Superior temporal gyrus (tissue), 1 donor: Measurements from ENCODE around the gene S100PBP.

Experiments used
- DNase-seq: peaks from one replicate; pipeline ENCODE4 v3.0.0-alpha.2; 2016; ENCODE audit errors: extremely low spot score

S100PBP gene

DNA sequence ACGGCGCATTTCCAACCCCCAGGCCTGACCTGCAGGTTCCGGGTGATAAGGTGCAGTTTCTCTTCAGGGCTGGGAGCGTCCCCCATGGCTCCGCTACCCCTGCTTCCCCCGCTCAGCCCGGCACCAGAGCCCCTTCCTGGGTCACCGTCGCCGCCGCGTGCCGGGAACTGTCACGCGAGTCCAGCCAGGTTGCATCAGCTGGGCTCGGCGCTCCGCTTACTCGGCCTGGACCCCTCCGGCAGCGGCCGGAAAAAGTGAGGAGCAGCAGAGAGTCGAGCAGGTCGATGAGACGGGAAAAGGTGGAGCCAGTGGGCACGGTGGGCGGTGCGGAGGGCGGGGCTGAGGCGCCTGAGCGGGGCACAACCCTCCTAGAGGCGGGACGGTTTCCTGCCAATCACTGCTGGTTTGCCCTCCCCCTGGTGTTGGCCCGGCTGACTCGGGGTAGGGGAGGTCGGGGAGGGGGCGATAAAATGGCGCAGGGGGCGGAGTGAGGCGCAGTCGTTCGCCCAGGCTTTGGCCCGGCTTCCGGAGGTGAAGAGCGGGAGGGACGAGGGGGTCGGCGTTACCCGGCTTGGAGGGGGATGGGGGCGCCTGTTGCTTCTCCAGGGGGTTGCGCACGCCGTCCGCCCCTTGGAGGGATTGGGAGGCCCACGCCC, at the start of gene S100PBP, which contains the start of gene YARS1:
TSS of gene S100PBP (plus strand) at position 495 of the 656 bp plus-strand sequence. CDS start 8,447 bp downstream, outside the sequence.
TSS of gene YARS1 (minus strand) at position 200 of the 656 bp plus-strand sequence. CDS start at position 86, 114 bp downstream.
- peak; percentile 98 for DNase-seq

DNA sequence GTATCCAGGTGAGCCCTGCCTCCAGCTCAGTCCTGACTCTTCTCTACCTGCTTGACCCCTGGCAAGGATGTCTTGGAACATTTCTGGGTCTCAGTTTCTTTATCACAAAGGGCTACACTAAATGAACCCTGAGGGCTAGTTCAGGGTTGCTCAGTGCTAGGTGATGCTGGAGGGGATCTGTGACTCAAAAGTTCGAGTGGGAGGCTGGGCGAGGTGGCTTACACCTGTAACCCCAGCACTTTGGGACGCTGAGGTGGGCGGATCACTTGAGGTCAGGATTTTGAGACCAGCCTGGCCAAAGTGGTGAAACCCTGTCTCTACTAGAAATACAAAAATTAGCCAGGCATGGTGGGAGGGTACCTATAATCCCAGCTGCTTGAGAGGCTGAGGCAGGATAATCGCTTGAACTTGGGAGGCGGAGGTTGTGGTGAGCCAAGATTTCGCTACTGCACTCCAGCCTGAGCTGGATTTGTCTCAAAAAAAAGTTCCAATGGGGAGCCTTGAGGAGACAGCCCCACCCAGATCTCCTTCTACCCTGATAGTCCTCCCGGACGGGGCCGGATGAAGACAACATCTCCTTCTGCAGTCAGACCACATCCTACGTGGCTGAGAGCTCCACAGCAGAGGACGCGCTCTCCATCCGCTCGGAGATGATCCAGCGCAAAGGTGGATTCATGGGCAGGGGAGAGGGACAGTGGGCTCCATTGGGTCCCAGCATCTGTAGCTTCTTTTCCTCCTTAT, 49.2 kb upstream of the S100PBP start:
- DNase-seq = no peak

DNA sequence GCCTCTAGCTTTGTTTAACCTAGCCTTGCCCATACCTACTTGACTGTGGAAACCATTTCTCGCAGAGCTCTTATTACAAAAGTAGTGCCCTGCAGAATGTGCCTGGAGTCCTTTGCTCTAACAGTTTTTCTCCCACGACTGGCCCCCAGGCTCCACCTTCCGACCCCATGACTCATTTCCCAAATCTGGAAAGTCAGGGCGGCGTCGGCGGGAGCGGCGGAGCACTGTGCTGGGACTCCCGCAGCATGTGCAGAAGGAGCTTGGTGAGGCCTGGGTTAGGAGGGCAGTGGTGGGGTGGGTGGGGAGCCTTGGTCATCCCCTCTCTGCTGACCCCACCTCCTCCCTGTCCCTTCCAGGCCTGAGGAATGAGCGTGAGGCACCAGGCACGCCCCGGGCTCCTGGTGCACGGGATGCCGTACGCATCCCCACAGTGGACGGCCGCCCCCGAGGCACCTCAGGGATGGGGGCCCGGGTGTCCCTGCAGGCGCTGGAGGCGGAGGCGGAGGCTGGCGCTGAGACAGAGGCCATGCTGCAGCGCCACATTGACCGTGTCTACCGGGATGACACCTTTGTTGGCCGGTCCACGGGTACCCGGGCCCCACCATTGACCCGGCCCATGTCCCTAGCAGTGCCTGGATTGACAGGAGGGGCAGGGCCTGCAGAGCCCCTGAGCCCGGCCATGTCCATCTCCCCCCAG, 47.8 kb upstream of the S100PBP start:
- DNase-seq = no peak

DNA sequence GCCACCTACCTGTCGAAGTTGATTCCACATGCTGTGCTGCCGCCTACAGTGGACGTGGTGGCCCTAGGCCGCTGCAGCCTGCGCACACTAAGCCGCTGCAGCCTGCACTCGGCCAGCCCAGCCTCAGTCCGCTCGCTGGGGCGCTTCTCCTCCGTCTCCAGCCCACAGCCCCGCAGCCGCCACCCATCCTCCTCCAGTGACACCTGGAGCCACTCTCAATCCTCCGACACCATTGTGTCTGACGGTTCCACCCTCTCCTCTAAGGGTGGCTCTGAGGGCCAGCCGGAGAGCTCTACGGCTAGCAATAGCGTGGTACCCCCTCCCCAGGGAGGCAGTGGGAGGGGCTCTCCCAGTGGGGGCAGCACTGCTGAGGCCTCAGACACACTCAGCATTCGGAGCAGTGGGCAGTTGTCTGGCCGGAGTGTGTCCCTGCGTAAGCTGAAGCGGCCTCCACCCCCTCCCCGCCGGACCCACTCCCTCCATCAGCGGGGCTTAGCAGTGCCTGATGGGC, 47.2 kb upstream of the S100PBP start:
- no peak for DNase-seq

DNA sequence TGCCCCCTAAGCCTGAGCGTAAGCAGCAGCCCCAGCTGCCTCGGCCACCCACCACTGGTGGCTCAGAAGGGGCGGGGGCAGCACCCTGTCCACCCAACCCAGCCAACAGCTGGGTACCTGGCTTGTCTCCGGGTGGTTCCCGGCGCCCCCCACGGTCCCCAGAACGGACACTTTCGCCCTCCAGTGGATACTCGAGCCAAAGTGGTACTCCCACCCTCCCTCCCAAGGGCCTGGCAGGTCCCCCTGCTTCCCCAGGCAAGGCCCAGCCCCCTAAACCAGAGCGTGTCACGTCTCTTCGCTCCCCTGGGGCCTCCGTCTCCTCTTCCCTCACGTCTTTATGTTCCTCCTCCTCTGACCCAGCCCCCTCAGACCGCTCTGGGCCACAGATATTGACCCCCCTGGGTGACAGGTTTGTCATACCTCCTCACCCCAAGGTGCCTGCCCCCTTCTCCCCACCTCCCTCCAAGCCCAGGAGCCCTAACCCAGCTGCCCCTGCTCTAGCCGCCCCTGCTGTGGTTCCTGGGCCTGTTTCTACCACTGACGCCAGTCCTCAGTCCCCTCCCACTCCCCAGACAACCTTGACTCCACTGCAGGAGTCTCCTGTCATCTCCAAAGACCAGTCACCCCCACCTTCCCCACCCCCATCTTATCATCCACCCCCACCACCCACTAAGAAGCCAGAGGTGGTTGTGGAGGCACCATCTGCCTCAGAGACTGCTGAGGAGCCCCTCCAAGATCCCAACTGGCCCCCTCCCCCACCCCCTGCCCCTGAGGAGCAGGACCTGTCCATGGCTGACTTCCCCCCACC, 46.5 kb upstream of the S100PBP start:
- no peak for DNase-seq

DNA sequence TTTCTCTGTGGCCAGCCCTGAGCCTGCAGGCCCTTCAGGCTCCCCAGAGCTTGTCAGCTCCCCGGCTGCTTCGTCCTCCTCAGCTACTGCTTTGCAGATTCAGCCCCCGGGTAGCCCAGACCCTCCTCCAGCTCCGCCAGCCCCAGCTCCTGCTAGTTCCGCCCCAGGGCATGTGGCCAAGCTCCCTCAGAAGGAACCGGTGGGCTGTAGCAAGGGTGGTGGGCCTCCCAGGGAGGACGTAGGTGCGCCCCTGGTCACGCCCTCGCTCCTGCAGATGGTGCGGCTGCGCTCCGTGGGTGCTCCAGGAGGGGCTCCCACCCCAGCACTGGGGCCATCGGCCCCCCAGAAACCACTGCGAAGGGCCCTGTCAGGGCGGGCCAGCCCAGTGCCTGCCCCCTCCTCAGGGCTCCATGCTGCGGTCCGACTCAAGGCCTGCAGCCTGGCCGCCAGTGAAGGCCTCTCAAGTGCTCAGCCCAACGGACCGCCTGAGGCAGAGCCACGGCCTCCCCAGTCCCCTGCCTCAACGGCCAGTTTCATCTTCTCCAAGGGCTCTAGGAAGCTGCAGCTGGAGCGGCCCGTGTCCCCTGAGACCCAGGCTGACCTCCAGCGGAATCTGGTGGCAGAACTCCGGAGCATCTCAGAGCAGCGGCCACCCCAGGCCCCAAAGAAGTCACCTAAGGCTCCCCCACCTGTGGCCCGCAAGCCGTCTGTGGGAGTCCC, 45.7 kb upstream of the S100PBP start:
- DNase-seq = no peak

DNA sequence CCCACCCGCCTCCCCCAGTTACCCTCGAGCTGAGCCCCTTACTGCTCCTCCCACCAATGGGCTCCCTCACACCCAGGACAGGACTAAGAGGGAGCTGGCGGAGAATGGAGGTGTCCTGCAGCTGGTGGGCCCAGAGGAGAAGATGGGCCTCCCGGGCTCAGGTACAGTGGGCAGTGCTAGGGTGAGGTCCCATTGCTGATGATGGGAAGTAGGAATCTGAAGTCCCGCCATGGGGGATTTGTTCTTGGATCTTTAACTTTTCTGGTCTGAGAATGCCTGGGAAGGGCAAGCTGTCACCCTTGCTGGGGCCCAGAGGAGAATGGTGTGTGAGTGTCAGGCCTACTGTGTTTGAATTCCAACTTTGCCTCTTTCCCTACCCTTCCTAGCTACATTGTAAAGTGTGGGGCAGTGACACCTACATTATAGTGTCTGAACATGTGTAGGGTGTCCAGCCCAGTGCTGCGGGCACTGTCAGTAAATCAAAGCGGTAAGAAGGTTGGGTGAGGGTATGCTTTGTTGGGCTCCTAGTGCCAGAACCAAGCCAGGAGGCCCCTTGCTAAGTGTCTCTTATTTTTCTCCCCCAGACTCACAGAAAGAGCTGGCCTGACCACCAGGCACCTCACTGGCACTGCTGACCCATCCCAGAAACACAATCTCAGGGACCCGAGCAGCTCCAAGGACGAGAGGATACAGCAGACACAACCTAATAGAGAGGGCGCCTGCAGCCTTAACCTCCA, 45.0 kb upstream of the S100PBP start:
- DNase-seq = no peak

DNA sequence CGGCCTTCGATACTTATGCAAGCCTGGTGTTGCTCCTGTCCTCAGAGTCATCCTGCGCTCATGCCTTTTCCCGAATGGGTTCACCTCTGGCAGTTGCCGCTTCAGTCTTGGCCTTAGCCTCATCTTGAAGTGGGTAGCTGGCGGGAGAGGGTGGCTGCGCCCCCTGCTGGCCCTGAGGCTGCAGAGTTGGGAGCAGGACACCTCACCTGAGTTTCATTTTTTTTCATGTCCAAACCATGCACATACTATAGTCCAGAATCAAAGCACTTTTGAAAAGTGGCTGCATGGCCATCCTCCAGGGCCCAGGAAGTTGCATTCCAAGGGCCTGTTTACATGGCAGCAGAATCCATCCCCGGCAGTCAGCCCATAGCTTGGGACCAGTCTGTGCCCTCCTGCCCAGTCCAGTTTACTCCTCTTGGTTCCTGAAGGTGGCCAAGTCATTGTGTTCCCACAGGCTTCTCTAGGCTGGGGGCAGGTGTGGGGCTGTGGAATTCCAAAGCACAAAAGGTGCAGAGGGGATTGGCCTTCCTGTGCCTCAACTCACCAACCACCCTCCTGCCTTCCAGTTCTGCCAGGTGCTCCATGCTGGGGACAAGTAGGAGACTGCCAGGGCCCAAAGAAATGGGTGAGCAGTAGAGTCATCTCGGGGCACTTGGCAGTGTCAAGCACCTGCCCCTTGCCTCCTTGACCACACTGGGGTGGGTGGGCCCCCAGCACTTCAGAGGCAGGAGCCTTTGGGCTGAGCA, 44.3 kb upstream of the S100PBP start:
- DNase-seq = peak; percentile 80

DNA sequence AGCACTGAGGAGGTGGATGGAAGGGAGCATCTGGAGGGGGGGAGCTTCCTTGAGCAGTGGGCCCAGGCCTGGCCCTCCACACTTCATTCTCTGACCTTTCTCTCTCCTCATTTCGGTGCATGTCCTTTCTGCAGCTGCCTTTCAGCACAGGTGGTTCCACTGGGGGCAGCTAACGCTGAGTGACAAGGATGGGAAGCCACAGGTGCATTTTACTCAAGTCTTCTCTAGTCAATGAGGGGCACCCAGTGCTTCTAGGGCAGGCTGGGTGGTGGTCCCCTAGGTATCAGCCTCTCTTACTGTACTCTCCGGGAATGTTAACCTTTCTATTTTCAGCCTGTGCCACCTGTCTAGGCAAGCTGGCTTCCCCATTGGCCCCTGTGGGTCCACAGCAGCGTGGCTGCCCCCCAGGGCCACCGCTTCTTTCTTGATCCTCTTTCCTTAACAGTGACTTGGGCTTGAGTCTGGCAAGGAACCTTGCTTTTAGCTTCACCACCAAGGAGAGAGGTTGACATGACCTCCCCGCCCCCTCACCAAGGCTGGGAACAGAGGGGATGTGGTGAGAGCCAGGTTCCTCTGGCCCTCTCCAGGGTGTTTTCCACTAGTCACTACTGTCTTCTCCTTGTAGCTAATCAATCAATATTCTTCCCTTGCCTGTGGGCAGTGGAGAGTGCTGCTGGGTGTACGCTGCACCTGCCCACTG, 43.5 kb upstream of the S100PBP start:
- DNase-seq = no peak

DNA sequence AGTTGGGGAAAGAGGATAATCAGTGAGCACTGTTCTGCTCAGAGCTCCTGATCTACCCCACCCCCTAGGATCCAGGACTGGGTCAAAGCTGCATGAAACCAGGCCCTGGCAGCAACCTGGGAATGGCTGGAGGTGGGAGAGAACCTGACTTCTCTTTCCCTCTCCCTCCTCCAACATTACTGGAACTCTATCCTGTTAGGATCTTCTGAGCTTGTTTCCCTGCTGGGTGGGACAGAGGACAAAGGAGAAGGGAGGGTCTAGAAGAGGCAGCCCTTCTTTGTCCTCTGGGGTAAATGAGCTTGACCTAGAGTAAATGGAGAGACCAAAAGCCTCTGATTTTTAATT, 43.0 kb upstream of the S100PBP start:
- DNase-seq = no peak

DNA sequence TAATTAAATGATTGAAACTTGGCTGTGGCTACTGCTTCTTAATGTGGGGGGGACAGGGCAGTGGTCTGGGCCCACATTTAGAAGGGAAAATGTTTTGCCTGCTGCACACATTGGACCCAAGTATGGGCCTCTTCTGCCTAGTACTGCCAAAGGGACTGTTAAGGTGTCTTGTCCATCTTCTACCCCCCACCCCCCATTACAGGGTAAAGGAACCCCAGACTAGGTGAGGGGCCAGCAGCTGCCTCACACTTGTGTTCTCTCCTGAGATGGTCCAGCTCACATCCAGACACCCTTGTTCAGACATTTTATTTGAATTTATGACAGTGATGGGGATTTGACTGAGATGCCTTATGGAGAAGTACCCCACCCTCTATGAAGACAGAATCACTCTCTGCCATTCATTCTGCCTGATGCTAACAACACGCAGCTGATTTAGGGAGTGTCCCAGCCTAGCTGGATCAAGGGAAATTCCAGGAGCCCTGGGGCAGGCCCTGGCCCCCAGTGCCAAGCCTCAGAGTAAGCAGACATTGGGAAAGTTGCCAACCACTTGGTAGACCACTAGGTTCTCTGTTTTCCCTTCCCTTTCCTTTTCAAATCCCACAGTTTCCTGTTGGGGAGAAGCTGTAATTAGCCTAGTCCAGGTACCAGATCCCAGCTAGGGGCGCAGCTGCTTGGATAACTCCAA, 42.4 kb upstream of the S100PBP start:
- no peak for DNase-seq

DNA sequence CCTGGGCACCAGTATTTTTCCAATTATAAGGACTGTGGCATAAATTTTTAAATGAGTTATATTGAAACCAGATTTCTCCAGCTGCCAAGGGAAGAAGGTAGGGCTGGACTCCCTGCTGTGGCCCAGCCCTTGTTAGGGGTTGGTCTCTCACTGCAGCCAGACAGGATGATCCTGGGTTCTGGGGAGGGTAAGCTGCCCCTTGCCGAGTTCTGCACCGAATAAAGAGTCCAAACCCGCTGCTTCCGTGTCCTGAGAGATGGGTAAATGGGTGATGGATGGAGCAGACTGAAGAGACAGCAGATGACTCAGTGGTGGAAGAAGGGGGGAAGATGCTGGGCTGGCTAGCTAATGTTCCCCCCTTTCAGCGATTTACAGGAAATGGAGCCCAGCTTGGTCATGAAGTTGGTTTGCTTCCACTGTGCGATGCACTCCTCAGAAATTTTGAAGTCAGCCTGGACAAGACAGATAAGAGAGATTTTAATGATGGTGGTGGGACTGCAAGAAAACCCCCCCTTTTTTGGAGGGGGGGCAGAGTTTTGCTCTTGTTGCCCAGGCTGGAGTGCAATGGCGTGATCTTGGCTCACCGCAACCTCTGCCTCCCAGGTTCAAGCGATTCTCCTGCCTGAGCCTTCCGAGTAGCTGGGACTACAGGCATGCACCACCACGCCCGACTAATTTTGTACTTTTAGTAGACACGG, 41.7 kb upstream of the S100PBP start:
- no peak for DNase-seq

DNA sequence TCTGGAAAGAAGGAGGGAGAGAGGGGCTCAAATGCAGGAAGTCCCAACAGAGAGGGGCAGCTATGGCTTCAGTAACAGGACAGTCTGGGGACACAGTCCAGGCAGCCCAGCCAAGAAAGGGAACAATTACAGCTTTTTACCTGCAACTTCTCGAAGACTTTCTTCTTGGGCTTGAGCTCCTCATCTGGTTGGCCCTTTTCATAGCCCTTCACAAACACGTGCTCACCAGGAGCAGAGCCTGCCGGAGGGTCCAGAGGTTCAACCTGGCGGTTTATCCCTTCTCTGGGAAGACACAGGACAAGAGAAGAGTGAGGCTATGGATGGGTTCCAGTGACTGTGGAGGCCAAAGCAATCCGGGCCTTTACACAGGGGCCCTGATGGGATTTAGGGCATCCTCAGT, 38.2 kb upstream of the S100PBP start:
- DNase-seq = no peak

DNA sequence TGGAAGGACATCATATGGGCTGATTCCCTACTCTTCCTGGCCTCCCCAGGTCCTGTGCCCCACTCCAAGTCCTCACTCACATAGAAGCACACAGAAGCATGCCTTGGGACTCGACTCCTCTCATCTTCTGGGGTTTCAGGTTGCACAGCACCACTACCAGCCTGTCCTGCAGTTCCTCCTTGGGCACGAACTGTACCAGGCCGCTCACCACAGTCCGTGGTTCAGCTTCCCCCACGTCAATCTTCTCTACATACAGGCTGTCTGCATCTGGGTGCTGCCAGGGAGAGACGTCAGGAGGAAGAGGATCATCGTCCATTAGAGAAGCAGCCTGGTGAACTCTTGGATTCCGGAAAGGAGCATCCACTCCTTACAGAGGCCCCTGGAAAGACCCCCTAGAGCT, 37.4 kb upstream of the S100PBP start:
- DNase-seq = no peak

DNA sequence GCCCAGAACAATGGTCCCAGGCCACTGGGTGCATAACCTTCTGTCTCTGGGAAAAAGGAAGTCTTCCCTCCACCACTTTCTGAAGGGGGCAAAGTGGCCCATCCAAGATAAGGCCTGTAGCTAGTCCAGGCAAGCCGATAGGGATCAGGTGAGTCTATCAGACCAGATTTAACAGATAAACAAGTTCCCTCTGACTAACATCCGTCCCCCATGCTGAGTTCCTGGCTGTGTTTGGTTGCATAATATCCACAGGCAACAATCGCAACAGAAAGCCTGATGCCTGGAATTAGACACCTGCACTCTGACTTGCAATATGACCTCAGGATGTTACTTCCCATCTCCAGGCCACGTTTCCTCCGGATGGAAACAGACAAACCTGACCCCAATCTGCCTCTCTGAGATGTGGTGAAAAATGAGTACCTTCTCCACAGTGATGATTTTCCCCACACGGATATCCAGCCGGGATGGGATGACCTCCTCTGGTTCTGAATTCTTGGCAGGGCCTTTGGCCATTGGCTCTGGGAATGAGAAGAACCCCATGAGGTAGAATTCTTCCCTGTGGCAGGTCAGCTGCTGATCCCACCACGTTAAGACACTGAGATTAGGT, 36.7 kb upstream of the S100PBP start:
- no peak for DNase-seq

DNA sequence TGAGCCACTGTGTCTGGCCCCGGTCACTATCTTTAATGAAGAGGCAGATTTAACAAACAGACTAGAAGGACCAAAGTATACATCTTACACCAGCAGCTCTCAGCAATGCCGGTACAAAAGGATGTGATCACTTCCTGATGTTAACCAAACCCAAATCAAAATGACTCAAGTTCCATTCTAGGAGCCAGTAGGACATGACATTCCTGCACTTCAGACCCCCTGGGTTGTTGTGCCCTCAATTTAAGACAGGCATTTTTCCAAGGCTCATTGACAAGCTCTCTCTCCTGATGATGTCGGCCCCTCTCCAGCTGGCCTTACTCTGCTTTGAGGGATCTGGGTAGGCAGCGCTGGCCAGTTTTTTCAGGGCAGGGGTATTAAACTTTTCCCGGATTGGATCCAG, 35.4 kb upstream of the S100PBP start:
- no peak for DNase-seq

DNA sequence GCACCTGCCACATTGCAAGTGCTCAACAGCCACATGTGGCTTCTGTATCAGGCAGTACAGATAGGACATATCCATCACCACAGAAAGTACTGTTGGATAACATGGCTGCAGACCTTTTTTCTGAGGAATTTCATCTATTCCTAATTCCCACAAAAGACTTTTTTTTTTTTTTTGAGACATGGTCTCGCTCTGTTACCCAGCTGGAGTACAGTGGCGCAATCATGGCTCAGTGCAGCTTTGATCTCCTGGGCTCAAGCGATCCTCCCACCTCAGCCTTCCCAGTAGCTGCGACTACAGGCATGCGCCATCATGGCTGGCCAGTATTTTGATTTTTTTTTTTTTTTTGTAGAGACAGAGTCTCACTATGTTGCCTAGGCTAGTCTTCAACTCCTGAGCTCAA, 33.6 kb upstream of the S100PBP start:
- DNase-seq = no peak
